ENCODE results near the gene TMEM109. TPM values are rescaled to one million over a fixed set of nuclear protein-coding genes. Genes with fewer than 3 reads are reported as not detected.

TMEM109 gene
- total RNA-seq, 1 experiment from 2014 or later: 165 TPM

DNA sequence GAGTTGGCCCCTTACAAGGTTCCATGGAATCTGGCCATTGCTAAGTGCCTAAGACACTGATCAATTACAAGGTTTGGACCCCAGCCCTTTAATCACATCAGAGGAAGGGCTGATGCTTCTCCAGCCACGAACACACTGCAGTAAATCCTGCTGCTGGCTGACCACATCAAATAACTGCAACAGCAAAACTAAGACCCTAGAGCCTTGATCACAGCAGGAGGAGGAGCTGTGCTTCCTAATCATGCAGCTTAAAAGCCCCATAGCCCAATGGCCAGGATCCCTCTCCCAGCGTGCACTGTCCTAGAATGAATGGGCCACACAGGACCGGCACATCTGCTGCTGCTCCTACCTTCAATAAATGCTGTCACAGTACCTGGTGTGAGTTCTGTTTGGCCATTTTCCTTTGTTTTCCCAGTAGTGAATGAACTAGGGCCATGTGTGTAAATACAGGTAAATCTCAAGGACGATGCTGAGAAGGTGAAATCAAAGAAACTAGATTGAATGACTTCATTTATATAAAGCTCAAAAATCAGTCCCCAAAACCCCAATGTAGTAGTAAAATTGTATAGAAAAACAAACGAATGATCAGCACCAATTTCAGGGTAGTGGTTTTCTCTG is 33.9 kb upstream of the TMEM109 start:
- no peak overlapping the region for H3K4me3 ChIP-seq (ENCODE audit: low read length)
- POLR2A ChIA-PET (ENCODE audit: unreplicated experiment): no interaction called here
- H4K20me1 ChIP-seq (ENCODE audit: low read length): no peaks in the 10 kb centered on the region
- H3K27ac ChIP-seq (ENCODE audit: low read length): no peak overlapping the region
- H3K9ac ChIP-seq (ENCODE audit: low read length): no peak overlapping the region
- no peak for ATAC-seq
- TF ChIP-seq EZH2phosphoT487 (IDR thresholded peaks at IDR 0.05; ENCODE audit: borderline replicate concordance, low read length) (no peak), EZH2 (IDR thresholded peaks at IDR 0.05; ENCODE audit: low read length, unreplicated experiment) (no peak)
- TF ChIP-seq, protein P1, sequence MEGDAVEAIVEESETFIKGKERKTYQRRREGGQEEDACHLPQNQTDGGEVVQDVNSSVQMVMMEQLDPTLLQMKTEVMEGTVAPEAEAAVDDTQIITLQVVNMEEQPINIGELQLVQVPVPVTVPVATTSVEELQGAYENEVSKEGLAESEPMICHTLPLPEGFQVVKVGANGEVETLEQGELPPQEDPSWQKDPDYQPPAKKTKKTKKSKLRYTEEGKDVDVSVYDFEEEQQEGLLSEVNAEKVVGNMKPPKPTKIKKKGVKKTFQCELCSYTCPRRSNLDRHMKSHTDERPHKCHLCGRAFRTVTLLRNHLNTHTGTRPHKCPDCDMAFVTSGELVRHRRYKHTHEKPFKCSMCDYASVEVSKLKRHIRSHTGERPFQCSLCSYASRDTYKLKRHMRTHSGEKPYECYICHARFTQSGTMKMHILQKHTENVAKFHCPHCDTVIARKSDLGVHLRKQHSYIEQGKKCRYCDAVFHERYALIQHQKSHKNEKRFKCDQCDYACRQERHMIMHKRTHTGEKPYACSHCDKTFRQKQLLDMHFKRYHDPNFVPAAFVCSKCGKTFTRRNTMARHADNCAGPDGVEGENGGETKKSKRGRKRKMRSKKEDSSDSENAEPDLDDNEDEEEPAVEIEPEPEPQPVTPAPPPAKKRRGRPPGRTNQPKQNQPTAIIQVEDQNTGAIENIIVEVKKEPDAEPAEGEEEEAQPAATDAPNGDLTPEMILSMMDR (conservative IDR thresholded peaks at IDR 0.05; ENCODE audit: low read depth, low read length): no peak
- H3F3A ChIP-seq (ENCODE audit: low read length, unreplicated experiment): no peaks in the 10 kb centered on the region
- no peaks in the 10 kb centered on the region for H3K79me2 ChIP-seq (ENCODE audit: low read length)
- H3K27me3 ChIP-seq (ENCODE audit: low read length): no peaks in the 10 kb centered on the region
- H3K36me3 ChIP-seq (ENCODE audit: low read depth, low read length): peaks cover 2% of the 10 kb centered on the region; the same call in 1 of the 2 replicates
- BruUV-seq (replicated peaks): no TSS peak
- H3K9me2 ChIP-seq (replicated peaks; ENCODE audit: low read length): no peaks in the 10 kb centered on the region
- CTCF ChIA-PET: no interaction called here
- H3K4me1 ChIP-seq (ENCODE audit: insufficient read depth, low read length): no peaks in the 10 kb centered on the region
- H3K4me2 ChIP-seq (ENCODE audit: low read length): no peak overlapping the region
- DNase-seq: no peak
- no peaks in the 10 kb centered on the region for H3K9me3 ChIP-seq (ENCODE audit: low read length)
- intact Hi-C loops (cut with micrococcal nuclease): no loop called here
- H2AFZ ChIP-seq (ENCODE audit: low read length): no peak overlapping the region

- no peaks in the 10 kb centered on the region for H3K9me2 ChIP-seq (replicated peaks; ENCODE audit: low read length)
- no peaks in the 10 kb centered on the region for H3K27me3 ChIP-seq (ENCODE audit: low read length)
- TF ChIP-seq EZH2 (IDR thresholded peaks at IDR 0.05; ENCODE audit: low read length, unreplicated experiment) (no peak), EZH2phosphoT487 (IDR thresholded peaks at IDR 0.05; ENCODE audit: borderline replicate concordance, low read length) (no peak)
- TF ChIP-seq, protein P1 (conservative IDR thresholded peaks at IDR 0.05; ENCODE audit: low read depth, low read length): no peak
- H3K9me3 ChIP-seq (ENCODE audit: low read length): no peaks in the 10 kb centered on the region
- H3K36me3 ChIP-seq (ENCODE audit: low read depth, low read length): peaks cover 2% of the 10 kb centered on the region; the same call in 1 of the 2 replicates
- no peaks in the 10 kb centered on the region for H4K20me1 ChIP-seq (ENCODE audit: low read length)
- ChIA-PET POLR2A (ENCODE audit: unreplicated experiment) (no interaction called here), CTCF (no interaction called here)
- no peak for ATAC-seq
- H3K27ac ChIP-seq (ENCODE audit: low read length): no peak overlapping the region
- no peak overlapping the region for H2AFZ ChIP-seq (ENCODE audit: low read length)
- no peak overlapping the region for H3K4me2 ChIP-seq (ENCODE audit: low read length)
- H3K4me3 ChIP-seq (ENCODE audit: low read length): no peak overlapping the region
- H3K9ac ChIP-seq (ENCODE audit: low read length): no peak overlapping the region
- no TSS peak for BruUV-seq (replicated peaks)
- H3K4me1 ChIP-seq (ENCODE audit: insufficient read depth, low read length): no peaks in the 10 kb centered on the region
- no peaks in the 10 kb centered on the region for H3K79me2 ChIP-seq (ENCODE audit: low read length)
- no peak for DNase-seq
- no peaks in the 10 kb centered on the region for H3F3A ChIP-seq (ENCODE audit: low read length, unreplicated experiment)
- intact Hi-C loops (cut with micrococcal nuclease): no loop called here
These were observed 33.2 kb upstream of the TMEM109 start for GRCh38 chr11:60880643-60881282.

DNA sequence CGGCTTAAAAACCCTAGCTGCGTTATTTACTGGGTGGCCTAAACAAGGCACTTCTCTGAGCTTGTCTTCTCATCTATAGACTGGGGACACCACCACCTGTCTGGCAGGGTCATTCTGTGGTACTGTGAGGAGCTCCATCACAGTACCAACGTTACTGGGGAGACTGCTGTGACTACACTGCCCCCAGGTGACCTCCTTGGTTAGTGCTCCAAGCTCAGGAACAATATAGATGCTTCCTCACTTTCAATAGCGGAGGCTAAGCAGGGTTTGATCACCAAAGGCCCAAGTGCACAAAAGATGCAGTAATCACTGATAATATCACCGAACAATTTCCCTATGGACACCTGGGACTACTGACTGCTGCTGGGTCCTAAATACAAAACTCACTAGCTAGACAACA is 26.4 kb upstream of the TMEM109 start:
- H3K9me2 ChIP-seq (replicated peaks; ENCODE audit: low read length): no peaks in the 10 kb centered on the region
- no peak overlapping the region for H2AFZ ChIP-seq (ENCODE audit: low read length)
- no peaks in the 10 kb centered on the region for H3K27me3 ChIP-seq (ENCODE audit: low read length)
- DNase-seq (peak; percentile 79), ATAC-seq (peak; percentile 98)
- intact Hi-C loops (cut with micrococcal nuclease): loop anchor here (1.0 kb wide), 3 partner anchors 43 to 112 kb away; no protein-coding TSS in a partner anchor
- no peaks in the 10 kb centered on the region for H3F3A ChIP-seq (ENCODE audit: low read length, unreplicated experiment)
- TF ChIP-seq, protein P1 (conservative IDR thresholded peaks at IDR 0.05; ENCODE audit: low read depth, low read length): peak; percentile 93
- TF ChIP-seq EZH2 (IDR thresholded peaks at IDR 0.05; ENCODE audit: low read length, unreplicated experiment) (no peak), EZH2phosphoT487 (IDR thresholded peaks at IDR 0.05; ENCODE audit: borderline replicate concordance, low read length) (no peak)
- POLR2A ChIA-PET (ENCODE audit: unreplicated experiment): interaction anchor here (0.6 to 0.7 kb wide), 2 partner anchors 56 kb away, joined by 3 to 5 read pairs; no protein-coding TSS in a partner anchor
- CTCF ChIA-PET: interaction anchor here (0.6 to 2.8 kb wide), 11 partner anchors 12 to 516 kb away, joined by 3 to 123 read pairs (median 4); partner anchors contain the start of genes PTGDR2 and TMEM109
- no peaks in the 10 kb centered on the region for H3K9me3 ChIP-seq (ENCODE audit: low read length)
- H3K4me2 ChIP-seq (ENCODE audit: low read length): no peak overlapping the region
- H3K36me3 ChIP-seq (ENCODE audit: low read depth, low read length): peaks cover 7% of the 10 kb centered on the region; the same call in 1 of the 2 replicates
- H3K79me2 ChIP-seq (ENCODE audit: low read length): no peaks in the 10 kb centered on the region
- no peak overlapping the region for H3K4me3 ChIP-seq (ENCODE audit: low read length)
- no peaks in the 10 kb centered on the region for H4K20me1 ChIP-seq (ENCODE audit: low read length)
- H3K4me1 ChIP-seq (ENCODE audit: insufficient read depth, low read length): no peaks in the 10 kb centered on the region
- no peak overlapping the region for H3K27ac ChIP-seq (ENCODE audit: low read length)
- no TSS peak for BruUV-seq (replicated peaks)
- H3K9ac ChIP-seq (ENCODE audit: low read length): no peak overlapping the region
